Fibroblast of skin of scalp (primary cell): ENCODE results near the gene MC1R.
"Not testable (repeated sequence)": the region's sequence is repeated elsewhere in the genome, so short reads cannot be mapped to it uniquely, and the experiment has no call there.

Experiments used
- DNase-seq: peaks from one replicate; pipeline ENCODE4 v3.0.0-alpha.2; 2013

MC1R gene

DNA sequence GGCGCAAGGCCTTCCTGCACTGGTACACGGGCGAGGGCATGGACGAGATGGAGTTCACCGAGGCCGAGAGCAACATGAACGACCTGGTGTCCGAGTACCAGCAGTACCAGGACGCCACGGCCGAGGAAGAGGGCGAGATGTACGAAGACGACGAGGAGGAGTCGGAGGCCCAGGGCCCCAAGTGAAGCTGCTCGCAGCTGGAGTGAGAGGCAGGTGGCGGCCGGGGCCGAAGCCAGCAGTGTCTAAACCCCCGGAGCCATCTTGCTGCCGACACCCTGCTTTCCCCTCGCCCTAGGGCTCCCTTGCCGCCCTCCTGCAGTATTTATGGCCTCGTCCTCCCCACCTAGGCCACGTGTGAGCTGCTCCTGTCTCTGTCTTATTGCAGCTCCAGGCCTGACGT is 17.0 kb downstream of the MC1R start:
- not testable (repeated sequence) for DNase-seq

DNA sequence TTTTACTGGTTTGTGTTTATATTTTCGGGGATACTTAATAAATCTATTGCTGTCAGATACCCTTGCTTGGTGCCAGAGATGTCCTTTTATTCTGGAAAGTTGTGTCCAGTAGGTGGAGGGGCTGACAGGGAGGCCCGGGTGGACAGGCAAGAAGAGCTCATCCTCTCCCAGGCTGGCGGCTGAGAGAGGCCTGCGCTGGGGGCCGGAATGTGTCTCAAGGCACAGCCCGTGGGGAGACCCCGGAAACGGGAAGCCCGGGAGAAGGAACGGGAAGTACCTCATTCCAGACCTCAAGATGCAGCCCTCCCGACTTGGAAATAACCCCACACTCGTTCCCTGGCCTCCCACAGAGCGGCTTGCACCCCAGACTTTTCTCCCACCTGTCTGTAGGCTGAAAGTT is 17.4 kb downstream of the MC1R start:
- DNase-seq = no peak

DNA sequence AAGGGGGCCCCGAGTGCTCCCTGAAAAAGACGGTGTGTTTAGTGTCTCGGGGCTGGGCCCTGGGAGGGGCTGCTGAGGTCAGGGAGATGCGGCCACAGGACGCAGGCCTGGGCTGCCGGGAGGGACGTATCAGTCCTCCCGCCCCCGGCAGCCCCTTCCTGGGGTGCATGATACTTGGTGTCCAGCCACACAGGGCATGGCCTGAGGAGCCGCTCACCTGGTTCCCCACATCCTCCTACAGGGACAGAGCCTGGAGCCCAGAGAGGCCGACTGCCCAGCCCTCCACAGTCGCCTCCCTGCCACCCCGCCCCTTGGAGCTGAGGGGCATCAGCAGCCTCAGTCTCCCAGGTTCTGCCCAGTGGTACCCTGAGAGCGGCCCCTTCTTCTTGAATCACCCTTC is 17.8 kb downstream of the MC1R start:
- no peak for DNase-seq

DNA sequence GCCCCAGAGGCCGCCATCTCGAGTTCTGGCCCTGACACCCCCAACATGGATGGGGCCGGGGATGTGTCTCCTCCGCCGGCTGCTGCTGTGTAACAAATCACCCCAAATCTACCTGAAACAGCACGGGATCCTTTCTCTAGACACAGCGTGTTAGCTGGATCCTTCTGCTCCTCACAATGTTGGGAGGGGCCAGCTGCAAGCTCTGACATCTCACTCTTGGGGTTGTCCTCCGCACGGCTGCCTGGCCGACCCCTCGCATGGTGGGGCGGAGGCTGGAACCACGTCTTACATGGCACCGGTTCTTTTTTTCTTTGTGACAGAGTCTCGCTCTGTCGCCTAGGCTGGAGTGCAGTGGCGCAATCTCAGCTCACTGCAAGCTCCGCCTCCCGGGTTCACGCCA is 18.3 kb downstream of the MC1R start:
- no peak for DNase-seq

DNA sequence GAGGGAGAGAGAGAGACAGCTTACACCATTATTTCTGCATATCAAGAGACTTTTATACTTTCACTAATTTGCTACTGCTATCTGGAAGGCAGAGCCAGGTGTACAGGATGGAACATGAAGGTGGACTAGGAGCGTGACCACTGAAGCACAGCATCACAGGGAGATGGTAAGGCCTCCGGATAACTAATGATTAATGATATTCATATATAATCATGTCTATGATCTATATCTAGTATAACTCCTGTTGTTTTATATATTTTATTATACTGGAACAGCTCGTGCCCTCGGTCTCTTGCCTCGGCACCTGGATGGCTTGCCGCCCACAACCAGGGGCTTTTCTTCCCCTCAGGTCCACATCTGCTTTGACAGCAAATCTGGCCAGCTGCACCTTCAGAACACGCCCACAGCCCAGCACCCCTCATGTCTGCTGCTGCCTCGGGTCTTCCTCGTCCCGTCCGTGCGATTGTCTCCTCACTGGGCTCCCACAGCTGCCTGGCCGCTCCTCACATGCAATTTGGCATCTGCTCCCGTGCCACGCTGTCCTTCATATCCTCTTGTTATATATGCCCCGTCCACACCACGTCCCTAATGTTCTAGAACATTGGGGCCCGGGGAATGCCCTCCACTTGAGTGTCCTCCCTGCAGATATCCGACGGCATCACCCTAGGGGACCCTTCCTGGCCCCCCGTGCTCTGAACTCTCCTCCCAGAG is 19.7 kb downstream of the MC1R start:
- DNase-seq = no peak

DNA sequence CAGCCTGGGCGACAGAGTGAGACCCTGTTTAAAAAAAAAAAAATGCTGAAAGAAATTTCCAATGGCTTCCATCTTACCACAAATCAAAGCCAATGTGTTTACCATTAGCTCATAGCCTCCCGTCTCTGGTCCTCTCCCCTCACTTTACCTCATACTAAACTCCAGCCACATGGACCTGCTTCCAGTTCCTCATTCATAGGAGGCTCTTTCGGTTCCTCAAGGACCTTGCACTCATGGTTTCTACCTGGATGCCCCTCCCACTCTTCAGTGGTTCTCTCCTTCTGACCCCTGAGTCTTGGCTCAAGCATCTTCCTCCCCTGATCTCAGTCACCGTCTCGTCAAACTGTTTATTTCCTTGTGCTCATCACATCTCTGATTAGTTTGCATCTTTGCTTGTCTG is 26.1 kb downstream of the MC1R start:
- DNase-seq = no peak

DNA sequence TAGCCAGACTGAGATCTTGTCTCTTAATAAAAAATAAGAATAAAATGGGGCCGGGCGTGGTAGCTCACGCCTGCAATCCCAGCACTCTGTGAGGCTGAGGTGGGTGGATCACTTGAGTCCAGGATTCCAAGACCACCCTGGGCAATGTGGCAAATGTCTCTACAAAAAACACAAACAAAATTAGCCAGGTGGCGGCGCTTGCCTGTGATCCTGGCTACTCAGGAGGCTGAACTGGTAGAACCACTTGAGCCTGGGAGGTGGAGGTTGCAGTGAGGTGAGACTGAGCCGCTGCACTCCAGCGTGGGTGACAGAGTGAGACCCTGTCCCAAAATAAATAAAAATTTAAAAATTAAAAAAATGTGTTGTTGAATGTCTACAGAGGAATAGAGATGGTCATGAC is 27.0 kb downstream of the MC1R start:
- no peak for DNase-seq

DNA sequence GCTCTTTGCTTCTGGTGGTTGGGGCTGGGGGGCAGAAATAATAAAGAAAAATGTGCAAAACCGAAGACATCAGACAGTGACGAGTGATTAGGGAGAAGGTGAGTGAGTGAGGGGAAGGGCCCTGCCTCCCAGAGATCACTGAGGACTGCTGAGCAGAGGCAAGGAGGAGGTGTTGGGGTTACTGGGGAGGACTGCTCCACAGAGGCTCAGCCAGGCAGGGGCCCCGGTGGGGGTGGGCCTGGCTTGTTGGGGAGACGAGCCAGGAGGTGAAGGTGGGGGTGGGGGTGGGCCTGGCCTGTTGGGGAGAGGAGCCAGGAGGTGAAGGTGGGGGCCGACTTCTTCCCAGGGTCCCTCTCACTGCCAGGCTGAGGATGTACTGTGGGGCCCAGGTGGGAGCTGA is 27.9 kb downstream of the MC1R start:
- DNase-seq = no peak

DNA sequence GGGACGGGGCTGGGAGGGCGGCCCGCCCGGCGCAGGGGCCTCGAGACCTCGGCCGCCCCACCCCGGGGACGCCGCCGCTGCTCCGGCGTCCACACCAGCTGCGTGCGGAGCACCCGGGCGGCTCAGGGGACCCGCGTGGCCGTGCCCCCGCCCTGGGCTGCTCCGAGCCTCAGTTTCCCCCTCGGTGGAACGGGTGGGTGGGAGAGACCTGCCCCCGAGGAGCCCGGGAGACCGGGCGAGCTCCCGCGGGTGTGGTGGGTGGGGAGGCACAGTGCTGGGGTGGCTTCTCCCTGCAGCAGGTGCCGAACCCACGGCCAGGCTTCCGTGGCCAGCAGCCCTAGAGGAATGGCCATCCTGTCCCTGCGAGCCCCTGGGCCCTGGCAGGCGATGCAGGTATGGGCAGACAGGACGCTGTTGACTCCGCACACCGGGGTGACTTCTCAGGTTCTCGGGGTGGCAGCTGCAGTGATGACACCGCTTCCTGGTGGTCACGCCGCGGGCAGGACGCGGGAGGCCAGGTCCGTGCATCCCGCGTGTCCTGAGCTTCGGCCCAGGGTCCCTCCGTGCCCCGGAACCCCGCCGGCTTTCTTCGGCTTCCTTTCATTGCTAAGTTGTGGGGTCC is 30.6 kb downstream of the MC1R start:
- no peak for DNase-seq

DNA sequence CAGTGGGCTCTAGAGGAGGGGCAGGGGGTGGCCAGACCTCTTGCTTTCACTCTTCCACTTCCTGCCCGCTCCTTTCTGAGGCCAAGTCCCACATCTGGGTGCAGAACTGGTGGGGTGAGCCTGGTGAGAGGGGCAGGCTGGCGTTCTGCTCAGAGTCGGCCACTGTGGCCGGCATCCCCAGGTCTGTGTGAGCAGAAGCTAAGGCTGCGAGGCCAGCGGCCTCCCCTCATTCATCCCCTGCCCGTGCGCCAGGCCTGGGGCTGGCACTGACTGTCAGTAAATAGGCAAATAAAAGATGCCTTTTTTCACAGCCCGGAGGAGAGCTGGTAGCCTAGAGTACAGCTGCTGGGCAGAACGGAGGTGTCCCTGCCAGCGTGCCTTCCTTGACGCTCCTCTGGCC is 31.1 kb downstream of the MC1R start:
- no peak for DNase-seq

DNA sequence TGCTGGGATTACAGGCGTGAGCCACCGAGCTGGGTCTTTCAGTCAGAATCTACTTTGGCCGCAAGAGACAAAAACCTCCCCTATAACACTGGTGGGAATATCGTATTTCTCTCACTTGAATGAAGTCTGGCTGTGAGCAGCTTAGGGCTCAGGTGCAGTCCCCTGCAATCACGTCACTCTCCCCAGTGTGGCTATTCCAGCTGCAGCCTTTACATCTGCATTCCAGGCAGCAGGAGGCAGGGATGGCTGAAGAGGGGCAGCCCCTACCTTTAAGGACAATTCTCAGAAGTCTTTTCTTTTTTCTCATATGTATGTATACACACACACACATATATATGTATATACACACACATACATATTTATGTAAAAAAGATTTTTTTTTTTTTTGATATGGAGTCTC is 32.8 kb downstream of the MC1R start:
- DNase-seq = no peak

DNA sequence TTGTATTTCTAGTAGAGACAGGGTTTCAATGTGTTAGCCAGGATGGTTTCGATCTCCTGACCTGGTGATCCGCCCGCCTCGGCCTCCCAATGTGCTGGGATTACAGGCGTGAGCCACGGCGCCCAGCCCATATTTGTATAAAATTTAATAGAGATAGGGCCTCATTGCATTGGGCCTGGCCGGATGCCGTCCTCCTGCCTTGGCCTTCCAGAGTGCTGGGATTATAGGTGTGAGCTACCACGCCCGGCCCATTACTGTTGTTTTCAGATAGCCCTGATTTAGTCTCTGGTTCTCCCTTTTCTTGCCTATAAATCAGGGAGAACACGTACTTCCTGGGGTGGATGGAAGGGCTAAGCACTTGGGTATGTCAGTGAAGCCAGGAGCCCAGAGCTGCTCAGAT is 33.4 kb downstream of the MC1R start:
- no peak for DNase-seq

DNA sequence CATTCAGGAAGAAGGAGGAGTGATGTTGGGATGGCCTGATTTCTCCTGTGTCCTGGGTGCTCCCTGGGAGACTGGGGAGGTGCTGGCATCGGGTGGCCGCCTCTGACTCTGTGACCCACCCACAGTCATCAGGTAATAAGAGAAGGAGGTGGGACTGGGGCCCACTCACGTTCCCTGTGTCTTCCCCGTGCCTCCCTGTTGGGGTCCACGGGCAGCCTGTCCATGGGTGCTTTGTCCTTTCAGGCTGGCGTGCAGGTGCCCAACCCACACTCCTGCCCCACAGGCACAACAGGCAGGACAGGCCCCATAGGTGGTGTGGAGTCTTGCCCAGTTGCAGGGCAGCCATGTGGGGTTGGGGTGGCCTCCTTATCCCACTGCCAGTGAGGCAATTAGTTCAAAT is 33.9 kb downstream of the MC1R start:
- no peak for DNase-seq

DNA sequence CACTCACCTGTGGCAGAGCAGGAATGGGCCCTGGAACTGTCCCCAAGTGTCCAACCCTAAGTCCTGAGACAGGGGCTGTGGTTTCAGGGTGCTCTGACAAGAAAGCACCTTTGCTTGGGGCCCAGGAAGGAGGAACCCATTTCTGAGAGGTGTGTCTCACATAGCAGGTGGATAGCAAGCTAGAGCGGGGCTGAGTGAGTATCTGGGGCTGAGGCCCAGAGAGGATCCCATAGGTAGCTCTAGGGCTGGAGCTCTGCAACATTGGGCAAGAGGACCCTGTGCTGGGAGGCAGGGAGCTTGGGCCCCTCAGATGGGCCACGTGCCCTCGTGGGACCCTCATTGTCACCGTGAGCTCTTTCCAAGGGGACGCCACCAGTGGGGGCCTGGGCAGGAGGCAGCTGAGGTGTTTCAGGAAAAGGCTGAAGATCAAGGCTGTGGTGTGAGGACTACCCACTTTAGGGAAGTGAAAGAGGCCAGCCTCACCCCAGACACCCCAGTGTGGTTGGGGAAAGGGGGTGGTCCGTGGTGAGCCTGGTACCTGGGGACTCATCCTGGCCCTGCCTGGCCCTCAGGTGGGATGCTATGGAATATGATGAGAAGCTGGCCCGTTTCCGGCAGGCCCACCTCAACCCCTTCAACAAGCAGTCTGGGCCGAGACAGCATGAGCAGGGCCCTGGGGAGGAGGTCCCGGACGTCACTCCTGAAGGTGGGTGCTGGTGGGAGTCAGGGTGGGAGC is 35.2 kb downstream of the MC1R start:
- DNase-seq = no peak

DNA sequence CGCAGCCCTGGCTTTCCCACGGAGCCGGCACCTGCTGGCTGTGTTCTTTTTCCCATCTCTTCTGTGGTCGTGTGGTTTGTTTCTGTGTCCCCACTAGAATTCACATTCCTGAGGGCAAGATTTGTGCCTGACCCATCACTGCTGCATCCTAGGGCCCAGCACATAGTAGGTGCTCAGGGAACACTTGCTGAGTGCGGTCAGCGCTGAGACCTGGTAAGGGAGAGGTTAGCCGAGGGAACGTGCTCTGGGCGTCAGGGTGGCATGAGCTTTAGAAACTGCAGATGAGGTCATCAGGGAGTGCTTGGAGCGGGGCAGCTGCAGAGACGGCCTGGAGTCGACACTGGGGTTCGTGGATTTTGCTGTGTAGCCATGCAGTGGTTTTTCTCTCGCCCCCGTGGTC is 35.8 kb downstream of the MC1R start:
- DNase-seq = no peak

DNA sequence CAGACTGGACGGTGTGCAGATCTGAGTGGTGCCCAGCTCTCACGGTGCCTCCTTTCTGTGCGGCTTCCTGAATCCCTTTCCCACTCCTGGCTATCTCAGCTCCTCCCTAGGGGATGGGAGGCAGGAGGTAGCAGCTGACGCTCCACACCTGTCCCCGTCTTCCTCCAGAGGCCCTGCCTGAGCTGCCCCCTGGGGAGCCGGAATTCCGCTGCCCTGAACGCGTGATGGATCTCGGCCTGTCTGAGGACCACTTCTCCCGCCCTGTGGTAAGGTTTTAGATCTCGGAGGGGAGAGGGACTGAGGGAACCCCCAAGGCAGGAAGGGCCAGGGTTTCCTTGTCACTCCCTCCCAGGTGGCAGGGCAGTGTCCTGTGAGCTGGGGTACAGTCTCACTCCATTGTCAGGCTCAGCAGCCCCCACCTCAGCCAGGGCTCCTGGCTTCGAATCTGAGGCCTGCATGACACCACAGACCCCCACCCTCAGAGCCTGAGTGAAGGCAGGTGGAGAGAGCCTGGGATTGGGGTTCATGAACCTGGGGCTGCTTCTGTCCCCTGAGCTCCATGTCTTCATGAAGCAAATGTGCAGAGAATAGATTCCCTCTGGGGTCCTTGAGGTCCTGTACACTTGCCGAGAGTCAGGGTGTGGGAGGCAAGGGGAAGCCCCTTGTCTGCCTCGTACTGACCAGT is 36.5 kb downstream of the MC1R start:
- DNase-seq = no peak

DNA sequence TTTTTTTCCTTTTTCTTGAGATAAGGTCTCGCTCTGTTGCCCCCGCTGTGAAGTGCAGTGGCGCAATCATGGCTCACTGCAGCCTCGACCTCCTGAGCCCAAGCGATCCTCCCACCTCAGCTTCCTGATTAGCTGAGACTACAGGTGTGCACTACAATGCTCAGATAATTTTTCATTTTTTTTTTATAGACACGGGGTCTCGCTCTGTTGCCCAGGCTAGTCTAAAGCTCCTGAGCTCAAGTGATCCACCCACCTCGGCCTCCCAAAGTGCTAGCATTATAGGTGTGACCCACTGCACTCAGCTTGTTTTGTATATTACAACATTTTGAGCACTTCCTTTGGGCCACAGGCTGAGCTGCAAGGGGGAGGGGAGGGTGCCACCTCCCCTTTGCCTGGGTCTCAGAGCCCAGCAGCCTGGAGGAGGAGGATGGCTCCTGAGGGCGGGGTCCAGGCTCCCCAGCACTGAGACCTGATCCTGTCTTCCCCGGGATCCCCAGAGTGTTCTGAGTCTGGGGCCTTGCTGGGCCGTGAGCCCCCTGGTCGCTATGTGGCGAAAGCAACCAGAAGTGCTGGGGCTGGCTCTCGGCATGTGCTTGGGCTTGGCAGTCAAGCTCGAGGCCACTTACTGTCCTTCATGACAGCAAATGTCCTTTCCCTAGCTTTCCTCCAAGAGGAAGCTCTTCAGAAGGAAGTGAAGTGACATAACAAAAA is 38.0 kb downstream of the MC1R start:
- no peak for DNase-seq

DNA sequence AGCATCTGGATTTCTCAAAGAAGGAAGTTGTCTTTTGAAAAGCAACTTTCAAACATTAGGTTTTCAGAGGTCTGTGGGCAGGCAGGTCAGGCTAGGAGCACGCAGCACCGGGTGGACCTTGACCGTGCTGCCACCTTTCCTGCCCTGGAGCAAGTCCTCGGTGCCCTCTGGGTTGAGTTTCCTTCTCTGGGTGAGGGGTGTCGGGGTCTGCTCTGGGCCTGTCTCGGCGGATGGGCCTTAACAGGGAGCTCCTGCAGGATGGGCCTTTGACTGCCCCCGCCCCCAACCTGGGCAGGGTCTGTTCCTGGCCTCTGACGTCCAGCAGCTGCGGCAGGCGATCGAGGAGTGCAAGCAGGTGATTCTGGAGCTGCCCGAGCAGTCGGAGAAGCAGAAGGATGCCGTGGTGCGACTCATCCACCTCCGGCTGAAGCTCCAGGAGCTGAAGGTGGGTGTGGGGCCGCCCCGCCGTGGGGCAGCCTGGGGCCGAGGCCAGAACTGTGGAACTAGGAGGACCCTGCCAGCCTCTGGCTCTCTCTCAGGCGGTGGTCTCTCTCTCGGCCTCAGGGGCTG is 38.6 kb downstream of the MC1R start:
- no peak for DNase-seq

DNA sequence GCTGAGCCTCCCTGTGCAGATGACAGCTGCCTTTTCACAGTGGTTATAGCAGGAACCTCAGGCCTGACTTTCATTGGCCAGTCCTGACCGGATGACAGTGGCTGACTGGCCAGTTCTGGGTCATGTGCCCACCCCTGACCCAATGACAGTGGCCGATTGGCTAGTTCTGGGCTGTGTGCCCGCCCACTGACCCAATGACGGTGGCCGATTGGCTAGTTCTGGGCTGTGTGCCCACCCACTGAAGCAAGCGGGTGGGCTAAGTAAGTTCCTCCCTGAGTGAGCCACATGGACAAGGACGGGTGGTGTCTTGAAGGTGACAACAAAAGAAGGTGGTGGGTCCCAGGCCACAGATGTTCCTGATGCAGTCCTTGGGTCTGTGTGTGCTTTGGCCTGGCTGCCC is 39.4 kb downstream of the MC1R start:
- DNase-seq = peak; percentile 33

DNA sequence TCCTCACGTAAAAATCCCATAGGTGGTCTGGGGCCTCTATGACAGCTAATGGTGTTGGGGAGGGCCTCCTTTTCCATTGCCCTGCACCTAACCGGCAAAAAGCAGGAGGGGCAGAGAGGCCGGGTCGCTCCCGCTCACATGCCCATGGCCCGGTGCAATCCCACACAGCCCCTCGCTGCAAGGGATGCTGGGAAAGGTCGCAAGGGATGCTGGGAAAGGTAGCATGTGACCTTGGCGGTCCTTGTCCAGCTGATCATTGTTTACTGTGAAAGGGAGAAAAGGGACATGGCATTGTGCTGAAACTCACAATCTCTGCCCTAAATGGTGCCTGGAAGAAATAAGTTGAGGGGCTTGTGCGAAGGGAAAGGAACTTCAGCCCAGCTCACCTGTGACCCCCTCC is 39.9 kb downstream of the MC1R start:
- no peak for DNase-seq

DNA sequence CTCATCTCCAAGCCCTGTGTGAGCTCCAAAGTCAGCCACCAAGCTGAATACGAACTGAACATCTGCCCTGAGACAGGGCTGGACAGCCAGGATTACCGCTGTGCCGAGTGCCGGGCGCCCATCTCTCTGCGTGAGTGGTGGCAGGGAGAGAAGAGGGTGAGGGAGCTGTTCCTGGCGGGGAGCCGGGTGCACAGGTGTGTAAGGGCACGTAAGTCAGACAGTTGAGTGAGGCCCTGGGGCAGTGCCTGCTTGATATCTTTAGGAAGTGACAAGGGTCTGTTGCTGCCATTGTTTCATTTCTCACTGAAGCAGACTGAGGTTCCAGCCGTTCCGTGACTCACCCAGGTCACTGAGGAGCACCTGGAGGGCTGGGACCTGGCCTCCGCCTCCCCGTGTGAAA is 42.3 kb downstream of the MC1R start:
- DNase-seq = no peak

DNA sequence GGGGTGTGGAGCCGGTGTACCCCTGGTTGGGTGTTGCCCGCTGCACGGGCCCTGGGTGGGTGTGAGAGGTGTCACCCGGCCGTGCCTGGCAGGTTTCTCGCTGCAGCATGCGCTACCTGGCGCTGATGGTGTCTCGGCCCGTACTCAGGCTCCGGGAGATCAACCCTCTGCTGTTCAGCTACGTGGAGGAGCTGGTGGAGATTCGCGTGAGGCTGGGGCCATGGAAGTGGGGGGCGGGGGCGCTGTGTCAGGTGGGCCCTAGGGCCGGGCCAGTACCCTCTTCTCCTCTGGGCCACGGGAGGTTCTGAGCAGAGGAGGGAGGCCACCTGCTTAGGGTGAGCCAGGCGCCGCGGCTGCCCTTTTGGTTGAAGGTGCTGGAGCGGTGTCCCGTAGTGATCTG is 43.3 kb downstream of the MC1R start:
- no peak for DNase-seq
